GM12878 (cell line): Measurements from ENCODE around the gene GPR108. TPM values are rescaled to one million over a fixed set of nuclear protein-coding genes. Genes with fewer than 3 reads are reported as not detected.
A peak's percentile ranks its signal among the peaks of the same experiment; 100 is the strongest.

Source experiments
- ATAC-seq: fragments of 200-7000 bp; cut with Tn5 transposase; 3 replicates; pipeline ENCODE4 v1.9.1; 2020; ENCODE audit warnings: mild to moderate bottlenecking, moderate library complexity
- BruUV-seq: library from RNA; stranded (reverse); fragments of 400-500 nt; replicated peaks from 2 replicates; lab custom pipeline; 2021; lab: Mats Ljungman, UMichigan
- CTCF ChIA-PET: fragments of 300-600 bp; sonication (Branson Sonifier 250); formaldehyde crosslinking; extraction: SDS; loops from one replicate; lab custom pipeline; 2021; ENCODE audit warnings: inconsistent platforms; lab: Yijun Ruan, JAX
- POLR2A ChIA-PET: fragments of 350-600 bp; formaldehyde crosslinking; extraction: SDS; loops from one replicate; lab custom pipeline; 2021; ENCODE audit warnings: inconsistent platforms; lab: Charles Lee
- RAD21 ChIA-PET: fragments of 300-600 bp; sonication (Branson Sonifier 250); formaldehyde crosslinking; loops from one replicate; lab custom pipeline; 2023; ENCODE audit warnings: antibody characterized with exemption; ENCODE audit not compliant: unreplicated experiment; lab: Charles Lee
- SMC1A ChIA-PET: fragments of 300-600 bp; sonication (Branson Sonifier 250); formaldehyde crosslinking; loops from one replicate; lab custom pipeline; 2023; ENCODE audit not compliant: unreplicated experiment, uncharacterized antibody; lab: Charles Lee
- DNase-seq: peaks from one replicate; pipeline ENCODE4 v3.0.0-alpha.2; 2011; ENCODE audit warnings: low read depth, low spot score
- FAIRE-seq: peaks from 3 replicates; lab custom pipeline; 2011; peaks lifted over from hg19 to GRCh38; lab: Jason Lieb, UNC
- H2AFZ ChIP-seq: 2 replicates; pipeline ENCODE4 v1.6.0; 2011; ENCODE audit warnings: low read depth, low read length, control low read depth; ENCODE audit not compliant: control insufficient read depth
- H3K27ac ChIP-seq: 2 replicates; pipeline ENCODE4 v1.5.1; 2011; ENCODE audit warnings: control low read depth; ENCODE audit not compliant: control insufficient read depth, insufficient read depth
- H3K27me3 ChIP-seq, 2 experiments: replicated peaks in 1 of 2; 2 replicates each; pipeline versions ENCODE4 v1.6.0 to v1.6.1; 2011; ENCODE audit warnings: low read length in 1 of 2; ENCODE audit not compliant: control insufficient read depth in 2 of 2, insufficient read depth in 2 of 2
- H3K36me3 ChIP-seq, 2 experiments: 2 replicates each; pipeline ENCODE4 v1.5.1; 2011; ENCODE audit warnings: low read length in 1 of 2; ENCODE audit not compliant: control insufficient read depth in 2 of 2, insufficient read depth in 2 of 2
- H3K4me1 ChIP-seq: 2 replicates; pipeline ENCODE4 v1.6.1; 2011; ENCODE audit warnings: mild to moderate bottlenecking, low read length, moderate library complexity, mixed read lengths; ENCODE audit not compliant: control insufficient read depth, insufficient read depth
- H3K4me2 ChIP-seq: 2 replicates; pipeline ENCODE4 v1.6.0; 2011; ENCODE audit warnings: control low read depth; ENCODE audit not compliant: control insufficient read depth, insufficient read depth
- H3K4me3 ChIP-seq: fragments of 200-600 bp; sonication (generic); 2 replicates; pipeline ENCODE4 v1.5.1; 2016
- H3K79me2 ChIP-seq: 2 replicates; pipeline ENCODE4 v1.6.0; 2011; ENCODE audit warnings: low read length; ENCODE audit not compliant: control insufficient read depth, insufficient read depth
- H3K9ac ChIP-seq: 2 replicates; pipeline ENCODE4 v1.8.0; 2011; ENCODE audit warnings: low read length, control low read depth, mixed read lengths; ENCODE audit not compliant: control insufficient read depth, insufficient read depth
- H3K9me3 ChIP-seq: replicated peaks from 3 replicates; pipeline ENCODE4 v1.5.1; 2011; ENCODE audit warnings: mild to moderate bottlenecking, low read length; ENCODE audit not compliant: control insufficient read depth, insufficient read depth
- H4K20me1 ChIP-seq: 2 replicates; pipeline ENCODE4 v1.6.0; 2011; ENCODE audit not compliant: control insufficient read depth, insufficient read depth
- CHD1 ChIP-seq: IDR thresholded peaks from 2 replicates; pipeline ENCODE4 v1.6.1; 2012; ENCODE audit warnings: low read depth, low read length, improper control_type of control experiment
- CHD4 ChIP-seq: fragments of 200-600 bp; sonication (generic); IDR thresholded peaks from 2 replicates; pipeline ENCODE4 v1.6.1; 2016; ENCODE audit warnings: mild to moderate bottlenecking
- CREM ChIP-seq: IDR thresholded peaks from 2 replicates; pipeline ENCODE4 v1.6.1; 2014; ENCODE audit warnings: antibody characterized with exemption, low read depth
- KAT2A ChIP-seq: conservative IDR thresholded peaks from 2 replicates; pipeline ENCODE4 v1.6.1; 2011; ENCODE audit warnings: low read depth, low read length; ENCODE audit not compliant: control insufficient read depth
- MTA3 ChIP-seq: IDR thresholded peaks from 2 replicates; pipeline ENCODE4 v1.6.1; 2012; ENCODE audit warnings: low read length, inconsistent platforms, borderline replicate concordance
- NFXL1 ChIP-seq: fragments of 450-650 bp; IDR thresholded peaks from 2 replicates; pipeline ENCODE4 v1.6.1; 2017; ENCODE audit warnings: antibody characterized with exemption, mild to moderate bottlenecking, borderline replicate concordance
- NR2F1 ChIP-seq: fragments of 450-650 bp; conservative IDR thresholded peaks from 2 replicates; pipeline ENCODE4 v1.6.1; 2017; ENCODE audit warnings: mild to moderate bottlenecking
- PAX5 ChIP-seq: IDR thresholded peaks from 2 replicates; pipeline ENCODE4 v1.6.1; 2011; ENCODE audit warnings: low read depth, low read length, borderline replicate concordance
- RCOR1 ChIP-seq: conservative IDR thresholded peaks from 2 replicates; pipeline ENCODE4 v1.6.1; 2012; ENCODE audit warnings: low read depth, low read length, improper control_type of control experiment
- ZNF24 ChIP-seq: fragments of 450-650 bp; IDR thresholded peaks from 2 replicates; pipeline ENCODE4 v1.6.1; 2017; ENCODE audit warnings: antibody characterized with exemption, mild to moderate bottlenecking
- ZSCAN29 ChIP-seq: fragments of 450-650 bp; IDR thresholded peaks from 2 replicates; pipeline ENCODE4 v1.6.1; 2017; ENCODE audit warnings: mild to moderate bottlenecking, moderate library complexity
- WGBS: methylation state at CpG from one replicate; pipeline ENCODE4 v1.1.6; 2016; ENCODE audit warnings: low lambda C conversion rate; ENCODE audit not compliant: insufficient replicate concordance, insufficient coverage; ENCODE audit errors: missing lambda C conversion rate; 5-methylcytosine and 5-hydroxymethylcytosine counted together
- in situ Hi-C: fragments of 300-500 bp; cut with MboI; formaldehyde crosslinking; loops from 9 replicates; pipeline ENCODE4 v1.14.3; 2018; ENCODE audit warnings: mixed read lengths
- intact Hi-C: fragments of 100-400 bp; cut with micrococcal nuclease; formaldehyde crosslinking; loops from one replicate; pipeline ENCODE4 v1.14.2; 2022; ENCODE audit not compliant: unreplicated experiment
- polyA plus RNA-seq, 11 experiments: library from polyadenylated mRNA; depleted of rRNA in 4 of 11; unstranded in 6 of 11; stranded (reverse) in 5 of 11; fragments of >200 nt; fragmentation: Nextera tagmentation in 4 of 11; fragmentation: Illumina TruSeq in 1 of 11; extraction: Ambion mirVana in 4 of 11; extraction: Trizol in 1 of 11; gene quantifications; 1 replicate in 1 of 11; 2 replicates in 10 of 11; pipeline versions ENCODE4 v1.2.1 to v1.2.3, GENCODE V29; 2011 to 2016; ENCODE audit warnings: inconsistent platforms in 2 of 11, missing spikeins in 2 of 11, low read depth in 1 of 11
- total RNA-seq, 4 experiments: library from RNA; depleted of rRNA in 3 of 4; stranded (reverse); fragments of >200 nt in 3 of 4; fragmentation: Illumina TruSeq in 1 of 4; extraction: Trizol in 1 of 4; gene quantifications; 2 replicates each; pipeline versions ENCODE4 v1.2.1 to v1.2.3, GENCODE V29; 2013 to 2021
- TF ChIP-seq, protein P1 (sequence below): fragments of 450-650 bp; IDR thresholded peaks from 2 replicates; pipeline ENCODE4 v1.6.1; 2016; ENCODE audit warnings: mild to moderate bottlenecking, moderate library complexity, borderline replicate concordance
- TF ChIP-seq, protein P2 (sequence below): fragments of 450-650 bp; IDR thresholded peaks from 2 replicates; pipeline ENCODE4 v1.6.1; 2014; ENCODE audit warnings: mild to moderate bottlenecking
- TF ChIP-seq, protein P3 (sequence below): fragments of 450-650 bp; formaldehyde crosslinking; IDR thresholded peaks from 2 replicates; pipeline ENCODE4 v1.5.0; 2022; ENCODE audit warnings: mild to moderate bottlenecking, missing genetic modification characterization

The GPR108 gene
- total and polyA plus RNA-seq, 10 of the 15 experiments (the other 5 are each of a cell fraction or from before 2014, with no cell fraction given) = 4.4 to 87.2 (median 57.1) TPM

DNA sequence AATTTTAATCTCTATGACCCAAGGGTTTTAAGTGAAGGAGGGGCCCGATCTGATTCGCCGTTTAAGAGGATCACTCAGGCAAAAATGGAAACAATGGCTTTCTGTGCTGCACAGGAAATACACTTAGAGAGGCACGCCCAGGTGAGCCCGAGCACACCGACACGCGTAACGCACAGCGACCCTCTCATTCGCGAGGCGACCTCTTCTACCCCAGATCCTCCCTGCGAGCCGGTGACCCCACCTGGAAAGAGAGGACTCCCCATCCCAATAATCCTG lies 29.6 kb upstream of the GPR108 start (continued):
- TF ChIP-seq, protein P1, sequence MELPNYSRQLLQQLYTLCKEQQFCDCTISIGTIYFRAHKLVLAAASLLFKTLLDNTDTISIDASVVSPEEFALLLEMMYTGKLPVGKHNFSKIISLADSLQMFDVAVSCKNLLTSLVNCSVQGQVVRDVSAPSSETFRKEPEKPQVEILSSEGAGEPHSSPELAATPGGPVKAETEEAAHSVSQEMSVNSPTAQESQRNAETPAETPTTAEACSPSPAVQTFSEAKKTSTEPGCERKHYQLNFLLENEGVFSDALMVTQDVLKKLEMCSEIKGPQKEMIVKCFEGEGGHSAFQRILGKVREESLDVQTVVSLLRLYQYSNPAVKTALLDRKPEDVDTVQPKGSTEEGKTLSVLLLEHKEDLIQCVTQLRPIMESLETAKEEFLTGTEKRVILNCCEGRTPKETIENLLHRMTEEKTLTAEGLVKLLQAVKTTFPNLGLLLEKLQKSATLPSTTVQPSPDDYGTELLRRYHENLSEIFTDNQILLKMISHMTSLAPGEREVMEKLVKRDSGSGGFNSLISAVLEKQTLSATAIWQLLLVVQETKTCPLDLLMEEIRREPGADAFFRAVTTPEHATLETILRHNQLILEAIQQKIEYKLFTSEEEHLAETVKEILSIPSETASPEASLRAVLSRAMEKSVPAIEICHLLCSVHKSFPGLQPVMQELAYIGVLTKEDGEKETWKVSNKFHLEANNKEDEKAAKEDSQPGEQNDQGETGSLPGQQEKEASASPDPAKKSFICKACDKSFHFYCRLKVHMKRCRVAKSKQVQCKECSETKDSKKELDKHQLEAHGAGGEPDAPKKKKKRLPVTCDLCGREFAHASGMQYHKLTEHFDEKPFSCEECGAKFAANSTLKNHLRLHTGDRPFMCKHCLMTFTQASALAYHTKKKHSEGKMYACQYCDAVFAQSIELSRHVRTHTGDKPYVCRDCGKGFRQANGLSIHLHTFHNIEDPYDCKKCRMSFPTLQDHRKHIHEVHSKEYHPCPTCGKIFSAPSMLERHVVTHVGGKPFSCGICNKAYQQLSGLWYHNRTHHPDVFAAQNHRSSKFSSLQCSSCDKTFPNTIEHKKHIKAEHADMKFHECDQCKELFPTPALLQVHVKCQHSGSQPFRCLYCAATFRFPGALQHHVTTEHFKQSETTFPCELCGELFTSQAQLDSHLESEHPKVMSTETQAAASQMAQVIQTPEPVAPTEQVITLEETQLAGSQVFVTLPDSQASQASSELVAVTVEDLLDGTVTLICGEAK = 0 out of 2 replicates have a peak, but pooled peaks have one; percentile 43
- TF ChIP-seq, protein P2, sequence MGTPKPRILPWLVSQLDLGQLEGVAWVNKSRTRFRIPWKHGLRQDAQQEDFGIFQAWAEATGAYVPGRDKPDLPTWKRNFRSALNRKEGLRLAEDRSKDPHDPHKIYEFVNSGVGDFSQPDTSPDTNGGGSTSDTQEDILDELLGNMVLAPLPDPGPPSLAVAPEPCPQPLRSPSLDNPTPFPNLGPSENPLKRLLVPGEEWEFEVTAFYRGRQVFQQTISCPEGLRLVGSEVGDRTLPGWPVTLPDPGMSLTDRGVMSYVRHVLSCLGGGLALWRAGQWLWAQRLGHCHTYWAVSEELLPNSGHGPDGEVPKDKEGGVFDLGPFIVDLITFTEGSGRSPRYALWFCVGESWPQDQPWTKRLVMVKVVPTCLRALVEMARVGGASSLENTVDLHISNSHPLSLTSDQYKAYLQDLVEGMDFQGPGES = peak; percentile 36; the same call in 1 of the 2 replicates

DNA sequence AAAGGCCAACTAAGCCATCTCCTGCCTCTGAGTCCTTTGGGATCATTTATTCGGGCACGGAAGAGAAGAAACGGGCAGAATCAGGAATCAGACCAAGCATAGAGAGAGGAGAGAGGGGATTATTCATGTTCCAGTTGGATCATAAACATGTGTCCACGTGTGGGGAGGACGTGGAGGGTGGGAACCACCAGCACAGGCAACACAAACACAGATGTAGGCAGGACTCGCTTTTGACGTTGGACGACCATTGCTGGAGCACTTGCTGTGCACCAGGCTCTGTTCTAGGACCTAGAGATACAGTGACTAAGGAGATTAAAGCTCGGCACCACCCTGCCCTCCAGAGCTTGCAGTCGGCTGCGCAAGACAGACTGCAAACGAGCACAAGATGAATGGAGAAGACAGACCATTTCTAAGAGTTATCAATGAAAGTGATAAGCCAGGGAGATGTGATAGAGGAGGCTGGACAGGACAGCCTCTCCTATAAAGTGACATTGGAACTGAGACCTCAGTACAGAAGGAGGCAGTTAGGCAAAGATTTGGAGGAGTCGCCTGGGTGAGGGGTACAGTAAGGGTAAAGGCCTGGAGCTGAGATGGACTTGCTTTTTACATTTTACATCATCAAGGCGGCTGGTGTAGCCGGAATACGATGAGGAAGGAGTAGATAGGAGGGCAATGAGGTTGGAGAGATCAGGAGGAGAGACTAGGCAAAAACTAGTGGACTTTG lies 29.1 kb upstream of the GPR108 start:
- DNase-seq = no peak
- ChIA-PET RAD21 (interaction anchor here (1.0 to 1.2 kb wide), 2 partner anchors 97 to 136 kb away, joined by 3 to 4 read pairs; no protein-coding TSS in a partner anchor), POLR2A (interaction anchor here (1.1 to 3.0 kb wide), 3 partner anchors 29 to 394 kb away, joined by 5 to 19 read pairs (median 9); partner anchors contain the start of genes ALKBH7 and GPR108)
- TF ChIP-seq NFXL1 = no peak
- no peak for TF ChIP-seq NR2F1
- no peak for TF ChIP-seq RCOR1
- TF ChIP-seq CREM = no peak
- no peak for TF ChIP-seq PAX5
- TF ChIP-seq MTA3 = 0 out of 2 replicates have a peak, but pooled peaks have one; percentile 64
- no peak for TF ChIP-seq ZNF24
- TF ChIP-seq CHD1 = no peak
- no peak for TF ChIP-seq KAT2A
- TF ChIP-seq, protein P3, sequence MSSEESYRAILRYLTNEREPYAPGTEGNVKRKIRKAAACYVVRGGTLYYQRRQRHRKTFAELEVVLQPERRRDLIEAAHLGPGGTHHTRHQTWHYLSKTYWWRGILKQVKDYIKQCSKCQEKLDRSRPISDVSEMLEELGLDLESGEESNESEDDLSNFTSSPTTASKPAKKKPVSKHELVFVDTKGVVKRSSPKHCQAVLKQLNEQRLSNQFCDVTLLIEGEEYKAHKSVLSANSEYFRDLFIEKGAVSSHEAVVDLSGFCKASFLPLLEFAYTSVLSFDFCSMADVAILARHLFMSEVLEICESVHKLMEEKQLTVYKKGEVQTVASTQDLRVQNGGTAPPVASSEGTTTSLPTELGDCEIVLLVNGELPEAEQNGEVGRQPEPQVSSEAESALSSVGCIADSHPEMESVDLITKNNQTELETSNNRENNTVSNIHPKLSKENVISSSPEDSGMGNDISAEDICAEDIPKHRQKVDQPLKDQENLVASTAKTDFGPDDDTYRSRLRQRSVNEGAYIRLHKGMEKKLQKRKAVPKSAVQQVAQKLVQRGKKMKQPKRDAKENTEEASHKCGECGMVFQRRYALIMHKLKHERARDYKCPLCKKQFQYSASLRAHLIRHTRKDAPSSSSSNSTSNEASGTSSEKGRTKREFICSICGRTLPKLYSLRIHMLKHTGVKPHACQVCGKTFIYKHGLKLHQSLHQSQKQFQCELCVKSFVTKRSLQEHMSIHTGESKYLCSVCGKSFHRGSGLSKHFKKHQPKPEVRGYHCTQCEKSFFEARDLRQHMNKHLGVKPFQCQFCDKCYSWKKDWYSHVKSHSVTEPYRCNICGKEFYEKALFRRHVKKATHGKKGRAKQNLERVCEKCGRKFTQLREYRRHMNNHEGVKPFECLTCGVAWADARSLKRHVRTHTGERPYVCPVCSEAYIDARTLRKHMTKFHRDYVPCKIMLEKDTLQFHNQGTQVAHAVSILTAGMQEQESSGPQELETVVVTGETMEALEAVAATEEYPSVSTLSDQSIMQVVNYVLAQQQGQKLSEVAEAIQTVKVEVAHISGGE (CRISPR knock-in tag) = no peak
- no peak for TF ChIP-seq CHD4
- no peak for TF ChIP-seq ZSCAN29

More for the DNA sequence above, 29.1 kb upstream of the GPR108 start:
- H2AFZ ChIP-seq = peak overlapping the region; percentile 78
- peak overlapping the region; percentile 96 for H3K4me2 ChIP-seq
- ChIA-PET CTCF (interaction anchor here (3.8 to 4.0 kb wide), 2 partner anchors 29 to 134 kb away, joined by 17 to 38 read pairs; partner anchors contain the start of gene GPR108), SMC1A (interaction anchor here (0.7 to 1.1 kb wide), 3 partner anchors 9 to 303 kb away, joined by 3 to 4 read pairs (median 3); no protein-coding TSS in a partner anchor)
- H3K27ac ChIP-seq = peak overlapping the region; percentile 71
- no peaks in the 10 kb centered on the region for H3K9me3 ChIP-seq
- H3K27me3 ChIP-seq = no peaks in the 10 kb centered on the region
- in situ Hi-C loops = no loop called here
- peak overlapping the region; percentile 55 for H3K9ac ChIP-seq
- H4K20me1 ChIP-seq = no peaks in the 10 kb centered on the region
- H3K4me1 ChIP-seq = peaks cover 23% of the 10 kb centered on the region
- H3K4me3 ChIP-seq = peak overlapping the region; percentile 85
- WGBS = 53% methylated on average over 16 of the region's 16 CpGs
- peaks cover 10% of the 10 kb centered on the region for H3K79me2 ChIP-seq
- no TSS peak for BruUV-seq
- no peak for ATAC-seq
- no peak for FAIRE-seq
- intact Hi-C loops = loop anchor here (2.0 to 5.0 kb wide), 2 partner anchors 28 to 174 kb away; partner anchors contain the start of genes CD70 and TRIP10
- H3K36me3 ChIP-seq = no peaks in the 10 kb centered on the region
